Epithelial cell of esophagus (primary cell): ENCODE results near the gene MACIR.
A peak's percentile ranks its signal among the peaks of the same experiment; 100 is the strongest.

Source experiments
- DNase-seq: peaks from one replicate; pipeline ENCODE4 v3.0.0; 2010; ENCODE audit warnings: low read depth
- H3K4me3 ChIP-seq: 2 replicates; pipeline ENCODE4 v1.5.1; 2011; ENCODE audit warnings: mild to moderate bottlenecking, low read length, control low read depth
- TF ChIP-seq, protein P1 (sequence below): IDR thresholded peaks from 2 replicates; pipeline ENCODE4 v1.5.1; 2011; ENCODE audit warnings: low read depth, mild to moderate bottlenecking, low read length, control low read depth, inconsistent platforms; ENCODE audit not compliant: insufficient read depth; ENCODE audit errors: missing control alignments

MACIR gene

GRCh38 chr5:103245761-103246160, 12.8 kb upstream of the MACIR start:
- TF ChIP-seq, protein P1, sequence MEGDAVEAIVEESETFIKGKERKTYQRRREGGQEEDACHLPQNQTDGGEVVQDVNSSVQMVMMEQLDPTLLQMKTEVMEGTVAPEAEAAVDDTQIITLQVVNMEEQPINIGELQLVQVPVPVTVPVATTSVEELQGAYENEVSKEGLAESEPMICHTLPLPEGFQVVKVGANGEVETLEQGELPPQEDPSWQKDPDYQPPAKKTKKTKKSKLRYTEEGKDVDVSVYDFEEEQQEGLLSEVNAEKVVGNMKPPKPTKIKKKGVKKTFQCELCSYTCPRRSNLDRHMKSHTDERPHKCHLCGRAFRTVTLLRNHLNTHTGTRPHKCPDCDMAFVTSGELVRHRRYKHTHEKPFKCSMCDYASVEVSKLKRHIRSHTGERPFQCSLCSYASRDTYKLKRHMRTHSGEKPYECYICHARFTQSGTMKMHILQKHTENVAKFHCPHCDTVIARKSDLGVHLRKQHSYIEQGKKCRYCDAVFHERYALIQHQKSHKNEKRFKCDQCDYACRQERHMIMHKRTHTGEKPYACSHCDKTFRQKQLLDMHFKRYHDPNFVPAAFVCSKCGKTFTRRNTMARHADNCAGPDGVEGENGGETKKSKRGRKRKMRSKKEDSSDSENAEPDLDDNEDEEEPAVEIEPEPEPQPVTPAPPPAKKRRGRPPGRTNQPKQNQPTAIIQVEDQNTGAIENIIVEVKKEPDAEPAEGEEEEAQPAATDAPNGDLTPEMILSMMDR, result no peak
- no peak overlapping the region for H3K4me3 ChIP-seq
- DNase-seq, result no peak

DNA sequence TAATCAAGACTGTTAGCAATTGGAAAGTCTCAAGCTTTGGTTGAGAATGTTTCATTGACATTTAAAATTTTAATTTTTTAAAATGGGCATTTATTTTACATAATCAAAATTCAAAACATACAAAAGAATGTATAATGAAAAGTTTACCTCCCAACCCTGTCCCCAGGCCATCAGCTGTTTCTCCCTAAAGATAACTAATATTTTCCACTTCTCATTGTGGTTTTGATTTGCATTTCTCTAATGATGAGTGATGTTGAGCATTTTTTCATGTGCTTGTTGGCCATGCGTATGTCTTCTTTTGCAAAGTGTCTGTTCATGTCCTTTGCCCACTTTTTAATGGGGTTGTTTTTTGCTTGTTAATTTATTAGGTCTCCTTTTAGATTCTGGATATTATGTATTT, 11.4 kb upstream of the MACIR start:
- H3K4me3 ChIP-seq, result no peak overlapping the region
- TF ChIP-seq, protein P1, result no peak
- DNase-seq, result no peak

DNA sequence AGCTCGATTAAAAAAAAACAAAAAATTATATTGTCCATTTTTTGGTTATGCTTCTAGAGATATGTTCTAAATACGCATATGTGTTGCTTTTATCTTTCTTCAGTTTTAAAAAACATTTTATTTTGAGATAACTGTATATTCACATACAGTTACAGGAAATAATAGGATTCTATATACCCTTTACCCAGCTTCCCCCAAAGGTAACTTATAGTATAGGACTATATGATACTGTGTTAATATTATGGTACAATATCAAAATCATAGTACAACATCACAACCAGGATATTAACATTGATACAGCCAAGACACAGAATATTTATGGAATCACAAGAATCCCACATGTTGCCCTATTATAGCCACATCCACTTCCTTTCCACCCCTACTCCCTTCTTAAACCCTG, 9.5 kb upstream of the MACIR start:
- no peak for DNase-seq
- no peak overlapping the region for H3K4me3 ChIP-seq
- TF ChIP-seq, protein P1, result no peak

DNA sequence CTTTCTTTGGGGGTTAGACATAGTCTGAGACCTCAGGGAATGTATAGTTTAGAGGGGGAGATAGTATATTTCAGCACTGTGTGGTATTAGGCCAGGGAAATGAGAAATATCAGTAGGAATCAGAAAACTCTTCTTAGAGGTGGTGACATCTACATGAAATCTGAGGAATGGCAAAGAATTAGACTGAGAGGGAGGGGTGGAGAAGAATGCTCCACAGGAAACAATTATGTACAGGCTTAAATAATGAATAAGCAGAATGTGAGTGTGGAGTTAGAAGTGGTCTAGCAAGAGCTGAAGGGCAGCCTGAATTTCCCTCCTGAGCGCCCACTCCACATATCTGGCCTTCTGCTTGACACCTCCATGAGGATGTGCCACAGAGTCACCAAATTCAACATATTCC, 3.6 kb upstream of the MACIR start:
- DNase-seq, result no peak
- H3K4me3 ChIP-seq, result no peak overlapping the region
- TF ChIP-seq, protein P1, result no peak

GRCh38 chr5:103255691-103256090, 2.9 kb upstream of the MACIR start:
- no peak for DNase-seq
- TF ChIP-seq, protein P1, result no peak
- no peak overlapping the region for H3K4me3 ChIP-seq

DNA sequence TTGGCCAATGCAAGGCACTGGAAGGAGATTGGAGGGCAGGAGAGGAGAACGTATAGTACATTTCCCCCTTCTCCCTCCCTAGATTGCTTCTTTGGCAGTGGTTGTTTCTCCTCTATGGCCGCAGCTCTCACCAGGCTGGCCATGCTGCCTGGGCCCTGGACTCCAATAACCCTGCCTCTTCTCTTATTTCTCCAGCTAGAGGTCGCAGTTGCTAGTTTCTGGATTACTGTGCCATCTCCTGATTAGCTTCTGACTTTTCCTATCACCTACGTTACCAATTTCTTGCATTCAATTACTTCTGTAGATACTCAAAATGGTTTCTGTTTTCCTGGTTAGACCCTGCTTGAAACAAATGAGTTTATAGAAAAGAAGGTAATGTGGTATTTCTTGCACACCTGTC, 2.4 kb upstream of the MACIR start:
- TF ChIP-seq, protein P1, result peak; percentile 23
- no peak overlapping the region for H3K4me3 ChIP-seq
- DNase-seq, result no peak

DNA sequence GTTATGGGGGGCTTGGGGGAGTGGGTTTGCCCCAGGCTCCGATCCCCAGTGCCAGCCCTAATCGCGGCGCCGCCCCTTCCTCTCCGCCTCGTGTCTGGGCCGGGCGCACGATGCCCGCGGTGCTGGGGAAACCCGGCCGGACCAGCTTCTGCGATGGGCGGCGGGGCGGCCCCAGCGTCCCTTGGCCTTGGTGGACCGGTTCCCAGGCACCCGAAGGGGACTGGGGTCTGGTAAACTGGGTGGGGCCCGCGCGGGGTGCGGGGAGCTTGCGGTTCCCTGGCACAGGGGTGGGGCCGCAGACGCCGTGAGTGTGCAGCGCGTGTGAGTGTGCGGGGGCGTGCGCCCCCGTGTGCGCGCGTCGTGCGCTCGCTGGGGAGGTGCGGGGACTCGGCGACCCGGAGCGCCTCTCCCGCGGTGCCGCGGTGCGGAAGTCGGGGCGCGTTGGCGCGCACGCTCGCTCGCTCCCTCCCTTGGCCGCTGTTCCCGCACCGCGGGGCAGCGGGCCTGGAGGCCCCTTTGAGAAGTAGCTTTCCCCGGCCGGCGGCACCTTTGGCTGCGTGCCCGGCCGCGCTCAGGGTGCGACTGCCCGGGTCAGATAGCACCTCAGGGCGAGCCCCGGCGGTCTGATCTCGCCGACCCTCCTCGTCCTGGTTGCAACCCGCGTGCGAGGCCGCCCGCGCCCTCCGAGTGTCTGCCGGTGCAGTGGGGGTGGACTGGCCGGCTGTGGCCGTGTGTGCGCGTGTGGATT, 568 bp downstream of the MACIR start:
- DNase-seq, result peak; percentile 58
- TF ChIP-seq, protein P1, result no peak
- H3K4me3 ChIP-seq, result peak overlapping the region; percentile 77
